AG10803 (cell line): Measurements from ENCODE around the gene CYCS.

Experiments
- DNase-seq: peaks from one replicate; pipeline ENCODE4 v3.0.0; 2010; ENCODE audit warnings: low read depth
- H3K4me3 ChIP-seq: 2 replicates; pipeline ENCODE4 v1.5.1; 2011; ENCODE audit warnings: mild to moderate bottlenecking, low read length, control low read depth
- TF ChIP-seq, protein P1 (sequence below): conservative IDR thresholded peaks from 2 replicates; pipeline ENCODE4 v1.5.1; 2011; ENCODE audit warnings: mild to moderate bottlenecking, low read length, control low read depth, inconsistent platforms

Gene CYCS

DNA sequence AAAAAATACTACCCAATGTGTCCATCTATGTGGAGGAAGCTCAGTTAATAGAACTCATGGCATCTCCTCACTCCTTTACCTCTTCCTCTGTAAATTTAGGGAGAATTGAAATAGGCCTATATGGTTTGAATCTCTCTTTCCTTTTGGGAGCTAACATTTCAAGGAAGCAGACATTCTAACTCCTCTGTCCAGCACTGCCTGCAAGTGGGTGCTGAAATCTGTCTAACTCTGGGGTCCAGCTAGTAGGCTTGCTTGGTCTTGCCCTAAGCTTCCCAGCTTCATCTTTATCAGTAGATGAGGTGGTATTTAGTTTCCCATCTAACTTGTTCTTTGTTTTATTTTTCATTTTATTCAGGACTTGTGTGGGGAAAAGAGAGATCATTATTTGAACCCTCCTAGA lies 23.2 kb downstream of the CYCS start:
- TF ChIP-seq, protein P1, sequence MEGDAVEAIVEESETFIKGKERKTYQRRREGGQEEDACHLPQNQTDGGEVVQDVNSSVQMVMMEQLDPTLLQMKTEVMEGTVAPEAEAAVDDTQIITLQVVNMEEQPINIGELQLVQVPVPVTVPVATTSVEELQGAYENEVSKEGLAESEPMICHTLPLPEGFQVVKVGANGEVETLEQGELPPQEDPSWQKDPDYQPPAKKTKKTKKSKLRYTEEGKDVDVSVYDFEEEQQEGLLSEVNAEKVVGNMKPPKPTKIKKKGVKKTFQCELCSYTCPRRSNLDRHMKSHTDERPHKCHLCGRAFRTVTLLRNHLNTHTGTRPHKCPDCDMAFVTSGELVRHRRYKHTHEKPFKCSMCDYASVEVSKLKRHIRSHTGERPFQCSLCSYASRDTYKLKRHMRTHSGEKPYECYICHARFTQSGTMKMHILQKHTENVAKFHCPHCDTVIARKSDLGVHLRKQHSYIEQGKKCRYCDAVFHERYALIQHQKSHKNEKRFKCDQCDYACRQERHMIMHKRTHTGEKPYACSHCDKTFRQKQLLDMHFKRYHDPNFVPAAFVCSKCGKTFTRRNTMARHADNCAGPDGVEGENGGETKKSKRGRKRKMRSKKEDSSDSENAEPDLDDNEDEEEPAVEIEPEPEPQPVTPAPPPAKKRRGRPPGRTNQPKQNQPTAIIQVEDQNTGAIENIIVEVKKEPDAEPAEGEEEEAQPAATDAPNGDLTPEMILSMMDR, result no peak
- no peak overlapping the region for H3K4me3 ChIP-seq
- DNase-seq, result no peak

- TF ChIP-seq, protein P1, result peak; percentile 97
- H3K4me3 ChIP-seq, result no peak overlapping the region
- DNase-seq, result peak; percentile 75
These were observed 26.7 kb downstream of the CYCS start for GRCh38 chr7:25098096-25099046.

- no peak for DNase-seq
- TF ChIP-seq, protein P1, result no peak
- H3K4me3 ChIP-seq, result no peak overlapping the region
These were observed 29.3 kb downstream of the CYCS start for GRCh38 chr7:25095516-25096345.

DNA sequence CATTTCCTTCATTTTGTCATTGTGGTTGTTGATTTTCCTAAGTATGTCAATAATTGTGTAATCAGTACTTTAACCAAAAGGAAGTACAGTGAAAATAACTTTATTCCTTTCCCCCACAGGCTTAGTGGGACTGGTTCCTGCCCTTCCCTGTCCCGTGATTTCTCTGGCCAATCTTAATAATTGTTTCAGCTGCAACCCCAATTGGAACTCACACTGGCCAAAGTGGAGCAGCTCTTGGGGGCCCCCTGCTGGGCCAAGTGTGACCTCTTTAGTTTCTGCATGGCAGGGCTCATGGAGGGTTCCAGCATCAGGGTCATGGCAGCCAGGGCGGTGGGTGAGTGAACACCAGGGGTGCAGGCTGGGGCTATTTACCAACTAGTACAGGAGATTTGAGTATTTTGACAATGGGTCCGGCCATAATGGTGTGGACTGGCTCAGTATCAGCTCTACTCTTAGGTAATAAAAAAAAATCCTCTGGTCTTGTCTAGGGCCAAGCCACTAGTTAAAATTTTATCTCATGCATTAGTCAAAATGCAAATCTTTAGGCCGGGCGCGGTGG lies 31.7 kb downstream of the CYCS start:
- peak; percentile 69 for DNase-seq
- no peak overlapping the region for H3K4me3 ChIP-seq
- TF ChIP-seq, protein P1, result peak; percentile 92

- no peak overlapping the region for H3K4me3 ChIP-seq
- DNase-seq, result no peak
- TF ChIP-seq, protein P1, result no peak
These were observed 33.3 kb downstream of the CYCS start for GRCh38 chr7:25091779-25092178.

- H3K4me3 ChIP-seq, result no peak overlapping the region
- TF ChIP-seq, protein P1, result no peak
- DNase-seq, result no peak
These were observed 33.9 kb downstream of the CYCS start for GRCh38 chr7:25091176-25091575.
